Ovary (tissue), 3 donors: ENCODE measurements around the gene TAF11.

Experiments
- CTCF ChIP-seq, 3 donors: fragments of 450-650 bp in 2 of 3; fragments of 200-600 bp in 1 of 3; IDR thresholded peaks; one replicate each; pipeline versions ENCODE4 v1.5.1 to v1.8.0; 2016 to 2022; ENCODE audit warnings: antibody characterized with exemption in 3 of 3, mild to moderate bottlenecking in 1 of 3
- POLR2A ChIP-seq: fragments of 450-650 bp; IDR thresholded peaks from one replicate; pipeline ENCODE4 v1.6.1; 2017; ENCODE audit warnings: antibody characterized with exemption, mild to moderate bottlenecking, moderate library complexity
- donor health status: DM: no; HTN: no; CAD: no.

DNA sequence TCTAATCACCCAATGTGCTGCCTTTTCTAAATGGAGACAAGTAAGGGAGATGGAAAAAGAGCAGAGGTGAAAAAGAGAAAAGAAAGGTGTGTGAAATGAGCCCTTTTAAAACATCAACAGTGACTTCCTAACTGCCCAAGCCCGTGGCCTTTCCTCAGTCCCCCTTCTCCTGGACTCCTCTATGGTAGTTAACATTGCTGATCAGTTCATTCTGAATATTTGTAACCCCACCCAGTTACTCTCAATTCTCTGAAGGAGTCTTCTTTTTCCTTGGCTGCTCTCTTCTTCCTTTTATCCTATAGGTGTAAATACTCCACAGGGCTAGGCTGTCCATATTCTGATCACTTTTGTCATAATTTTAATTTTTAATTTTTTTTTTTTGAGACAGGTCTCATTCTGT lies 27.1 kb downstream of the TAF11 start:
- no peak for TF ChIP-seq CTCF (IDR thresholded peaks at IDR 0.05)
- no peak for TF ChIP-seq POLR2A
